NB4 (cell line): Measurements from ENCODE around the gene VIT.

ENCODE experiments used
- POLR2A ChIP-seq: IDR thresholded peaks from 2 replicates; pipeline ENCODE4 v1.6.1; 2011; ENCODE audit warnings: mild to moderate bottlenecking; ENCODE audit not compliant: insufficient read length; ENCODE audit errors: extremely low read depth
- TF ChIP-seq, protein P1 (sequence below): IDR thresholded peaks from one replicate; pipeline ENCODE4 v1.5.1; 2012; ENCODE audit warnings: low read depth, low read length

- TF ChIP-seq, protein P1, sequence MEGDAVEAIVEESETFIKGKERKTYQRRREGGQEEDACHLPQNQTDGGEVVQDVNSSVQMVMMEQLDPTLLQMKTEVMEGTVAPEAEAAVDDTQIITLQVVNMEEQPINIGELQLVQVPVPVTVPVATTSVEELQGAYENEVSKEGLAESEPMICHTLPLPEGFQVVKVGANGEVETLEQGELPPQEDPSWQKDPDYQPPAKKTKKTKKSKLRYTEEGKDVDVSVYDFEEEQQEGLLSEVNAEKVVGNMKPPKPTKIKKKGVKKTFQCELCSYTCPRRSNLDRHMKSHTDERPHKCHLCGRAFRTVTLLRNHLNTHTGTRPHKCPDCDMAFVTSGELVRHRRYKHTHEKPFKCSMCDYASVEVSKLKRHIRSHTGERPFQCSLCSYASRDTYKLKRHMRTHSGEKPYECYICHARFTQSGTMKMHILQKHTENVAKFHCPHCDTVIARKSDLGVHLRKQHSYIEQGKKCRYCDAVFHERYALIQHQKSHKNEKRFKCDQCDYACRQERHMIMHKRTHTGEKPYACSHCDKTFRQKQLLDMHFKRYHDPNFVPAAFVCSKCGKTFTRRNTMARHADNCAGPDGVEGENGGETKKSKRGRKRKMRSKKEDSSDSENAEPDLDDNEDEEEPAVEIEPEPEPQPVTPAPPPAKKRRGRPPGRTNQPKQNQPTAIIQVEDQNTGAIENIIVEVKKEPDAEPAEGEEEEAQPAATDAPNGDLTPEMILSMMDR = no peak
- no peak for TF ChIP-seq POLR2A
Measured at GRCh38 chr2:36808386-36809068, 112.0 kb downstream of the VIT start.
